HCT116 (cell line): ENCODE data around the gene TBC1D12.

Source experiments
- EGR1 ChIP-seq: IDR thresholded peaks from 2 replicates; pipeline ENCODE4 v1.6.1; 2012; ENCODE audit warnings: low read depth
- EZH2 ChIP-seq: fragments of 200-600 bp; sonication (generic); IDR thresholded peaks from 2 replicates; pipeline ENCODE4 v1.6.1; 2017; ENCODE audit warnings: antibody characterized with exemption, mixed run types
- EZH2phosphoT487 ChIP-seq: fragments of 200-600 bp; IDR thresholded peaks from 2 replicates; pipeline ENCODE4 v1.6.1; 2018; ENCODE audit warnings: antibody characterized with exemption, borderline replicate concordance
- POLR2A ChIP-seq: IDR thresholded peaks from 2 replicates; pipeline ENCODE4 v1.7.0; 2011; ENCODE audit warnings: borderline replicate concordance; ENCODE audit not compliant: insufficient read depth, insufficient read length; ENCODE audit errors: extremely low read depth
- POLR2AphosphoS5 ChIP-seq: IDR thresholded peaks from 2 replicates; pipeline ENCODE4 v1.6.1; 2011; ENCODE audit warnings: mild to moderate bottlenecking, low read depth, low read length, moderate library complexity
- RAD21 ChIP-seq: IDR thresholded peaks from 2 replicates; pipeline ENCODE4 v1.6.1; 2012; ENCODE audit warnings: low read depth, mild to moderate bottlenecking
- SP1 ChIP-seq: IDR thresholded peaks from 2 replicates; pipeline ENCODE4 v1.6.1; 2012; ENCODE audit warnings: low read depth
- SRF ChIP-seq: IDR thresholded peaks from 2 replicates; pipeline ENCODE4 v1.6.1; 2012; ENCODE audit warnings: low read depth
- ZFX ChIP-seq: fragments of 450-650 bp; IDR thresholded peaks from 2 replicates; pipeline ENCODE4 v1.6.1; 2017
- ZNF274 ChIP-seq: fragments of 200-500 bp; sonication (Bioruptor generic); IDR thresholded peaks from 2 replicates; pipeline ENCODE4 v1.6.1; 2014; ENCODE audit warnings: mild to moderate bottlenecking, low read depth, low read length, inconsistent platforms
- TF ChIP-seq, protein P1 (sequence below), 3 experiments: fragments of 200-600 bp in 1 of 3; sonication (generic) in 1 of 3; IDR thresholded peaks in 2 of 3; conservative IDR thresholded peaks in 1 of 3; 2 replicates each; pipeline ENCODE4 v1.5.1; 2012 to 2017; ENCODE audit warnings: low read depth in 2 of 3, low read length in 2 of 3, antibody characterized with exemption in 1 of 3, borderline replicate concordance in 1 of 3, control low read depth in 1 of 3, mild to moderate bottlenecking in 1 of 3, mixed read lengths in 1 of 3, mixed run types in 1 of 3, moderate library complexity in 1 of 3; ENCODE audit not compliant: insufficient read depth in 1 of 3
- TF ChIP-seq, protein P2 (sequence below): IDR thresholded peaks from 2 replicates; pipeline ENCODE4 v1.6.1; 2012; ENCODE audit warnings: low read depth

DNA sequence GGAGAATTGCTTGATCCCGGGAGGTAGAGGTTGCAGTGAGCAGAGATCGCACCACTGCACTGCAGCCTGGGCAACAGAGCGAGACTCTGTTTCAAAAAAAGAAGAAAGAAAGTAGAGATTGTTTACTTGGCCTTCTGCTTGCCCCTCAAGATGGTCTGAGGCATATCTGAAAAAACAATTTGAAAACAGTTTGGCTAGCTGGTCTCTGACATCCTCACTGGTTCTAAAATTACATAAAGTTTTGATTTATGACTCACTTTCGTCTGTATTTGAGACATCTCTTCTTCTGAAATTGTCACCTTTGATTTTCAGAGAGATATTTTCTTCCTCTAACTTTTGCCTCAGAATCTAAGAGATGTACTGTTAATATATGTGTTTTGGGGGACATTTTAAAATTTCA lies 93.7 kb downstream of the TBC1D12 start:
- TF ChIP-seq, protein P1, sequence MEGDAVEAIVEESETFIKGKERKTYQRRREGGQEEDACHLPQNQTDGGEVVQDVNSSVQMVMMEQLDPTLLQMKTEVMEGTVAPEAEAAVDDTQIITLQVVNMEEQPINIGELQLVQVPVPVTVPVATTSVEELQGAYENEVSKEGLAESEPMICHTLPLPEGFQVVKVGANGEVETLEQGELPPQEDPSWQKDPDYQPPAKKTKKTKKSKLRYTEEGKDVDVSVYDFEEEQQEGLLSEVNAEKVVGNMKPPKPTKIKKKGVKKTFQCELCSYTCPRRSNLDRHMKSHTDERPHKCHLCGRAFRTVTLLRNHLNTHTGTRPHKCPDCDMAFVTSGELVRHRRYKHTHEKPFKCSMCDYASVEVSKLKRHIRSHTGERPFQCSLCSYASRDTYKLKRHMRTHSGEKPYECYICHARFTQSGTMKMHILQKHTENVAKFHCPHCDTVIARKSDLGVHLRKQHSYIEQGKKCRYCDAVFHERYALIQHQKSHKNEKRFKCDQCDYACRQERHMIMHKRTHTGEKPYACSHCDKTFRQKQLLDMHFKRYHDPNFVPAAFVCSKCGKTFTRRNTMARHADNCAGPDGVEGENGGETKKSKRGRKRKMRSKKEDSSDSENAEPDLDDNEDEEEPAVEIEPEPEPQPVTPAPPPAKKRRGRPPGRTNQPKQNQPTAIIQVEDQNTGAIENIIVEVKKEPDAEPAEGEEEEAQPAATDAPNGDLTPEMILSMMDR (IDR thresholded peaks at IDR 0.05 in 2 of 3, conservative IDR thresholded peaks at IDR 0.05 in 1 of 3; ENCODE audit: borderline replicate concordance in 1 of 3, insufficient read depth in 1 of 3, low read depth in 2 of 3, low read length in 2 of 3): no peak
- TF ChIP-seq EZH2phosphoT487 (no peak), SP1 (no peak), EGR1 (no peak), POLR2A (no peak), EZH2 (no peak), ZFX (no peak), RAD21 (no peak), POLR2AphosphoS5 (no peak), SRF (no peak), ZNF274 (no peak)
- TF ChIP-seq, protein P2, sequence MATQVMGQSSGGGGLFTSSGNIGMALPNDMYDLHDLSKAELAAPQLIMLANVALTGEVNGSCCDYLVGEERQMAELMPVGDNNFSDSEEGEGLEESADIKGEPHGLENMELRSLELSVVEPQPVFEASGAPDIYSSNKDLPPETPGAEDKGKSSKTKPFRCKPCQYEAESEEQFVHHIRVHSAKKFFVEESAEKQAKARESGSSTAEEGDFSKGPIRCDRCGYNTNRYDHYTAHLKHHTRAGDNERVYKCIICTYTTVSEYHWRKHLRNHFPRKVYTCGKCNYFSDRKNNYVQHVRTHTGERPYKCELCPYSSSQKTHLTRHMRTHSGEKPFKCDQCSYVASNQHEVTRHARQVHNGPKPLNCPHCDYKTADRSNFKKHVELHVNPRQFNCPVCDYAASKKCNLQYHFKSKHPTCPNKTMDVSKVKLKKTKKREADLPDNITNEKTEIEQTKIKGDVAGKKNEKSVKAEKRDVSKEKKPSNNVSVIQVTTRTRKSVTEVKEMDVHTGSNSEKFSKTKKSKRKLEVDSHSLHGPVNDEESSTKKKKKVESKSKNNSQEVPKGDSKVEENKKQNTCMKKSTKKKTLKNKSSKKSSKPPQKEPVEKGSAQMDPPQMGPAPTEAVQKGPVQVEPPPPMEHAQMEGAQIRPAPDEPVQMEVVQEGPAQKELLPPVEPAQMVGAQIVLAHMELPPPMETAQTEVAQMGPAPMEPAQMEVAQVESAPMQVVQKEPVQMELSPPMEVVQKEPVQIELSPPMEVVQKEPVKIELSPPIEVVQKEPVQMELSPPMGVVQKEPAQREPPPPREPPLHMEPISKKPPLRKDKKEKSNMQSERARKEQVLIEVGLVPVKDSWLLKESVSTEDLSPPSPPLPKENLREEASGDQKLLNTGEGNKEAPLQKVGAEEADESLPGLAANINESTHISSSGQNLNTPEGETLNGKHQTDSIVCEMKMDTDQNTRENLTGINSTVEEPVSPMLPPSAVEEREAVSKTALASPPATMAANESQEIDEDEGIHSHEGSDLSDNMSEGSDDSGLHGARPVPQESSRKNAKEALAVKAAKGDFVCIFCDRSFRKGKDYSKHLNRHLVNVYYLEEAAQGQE: no peak
